ENCODE data around the gene DOCK8.

- TF ChIP-seq CTCF (IDR thresholded peaks at IDR 0.05; ENCODE audit: insufficient read depth, low read depth, low read length) (no peak), EZH2 (IDR thresholded peaks at IDR 0.05; ENCODE audit: insufficient read depth, low read length) (no peak)
These were observed 131.5 kb downstream of the DOCK8 start for GRCh38 chr9:346111-346571.
